ENCODE measurements around the gene NKIRAS1.

DNA sequence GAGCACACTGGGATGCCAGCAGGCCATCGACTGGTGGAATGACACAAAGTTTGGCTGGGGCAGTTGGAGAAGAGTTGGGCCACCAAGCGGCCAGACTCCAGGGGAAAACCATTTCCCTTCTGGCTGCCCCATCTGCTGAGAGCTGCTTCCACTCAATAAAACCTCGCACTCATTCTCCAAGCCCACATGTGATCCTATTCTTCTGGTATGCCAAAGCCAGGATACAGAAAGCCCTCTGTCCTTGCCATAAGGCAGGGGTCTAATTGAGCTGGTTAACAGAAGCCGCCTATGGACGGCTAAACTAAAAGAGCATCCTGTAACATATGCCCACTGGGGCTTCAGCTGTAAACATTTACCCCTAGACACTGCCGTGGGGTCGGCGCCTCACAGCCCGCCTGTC lies 55.1 kb downstream of the NKIRAS1 start:
- TF ChIP-seq YY1 (IDR thresholded peaks at IDR 0.05; ENCODE audit: insufficient read depth, insufficient read length) (no peak), ZNF274 (IDR thresholded peaks at IDR 0.05; ENCODE audit: low read depth, low read length) (no peak)
